Measurements from ENCODE around the gene CYBC1.

Gene CYBC1

DNA sequence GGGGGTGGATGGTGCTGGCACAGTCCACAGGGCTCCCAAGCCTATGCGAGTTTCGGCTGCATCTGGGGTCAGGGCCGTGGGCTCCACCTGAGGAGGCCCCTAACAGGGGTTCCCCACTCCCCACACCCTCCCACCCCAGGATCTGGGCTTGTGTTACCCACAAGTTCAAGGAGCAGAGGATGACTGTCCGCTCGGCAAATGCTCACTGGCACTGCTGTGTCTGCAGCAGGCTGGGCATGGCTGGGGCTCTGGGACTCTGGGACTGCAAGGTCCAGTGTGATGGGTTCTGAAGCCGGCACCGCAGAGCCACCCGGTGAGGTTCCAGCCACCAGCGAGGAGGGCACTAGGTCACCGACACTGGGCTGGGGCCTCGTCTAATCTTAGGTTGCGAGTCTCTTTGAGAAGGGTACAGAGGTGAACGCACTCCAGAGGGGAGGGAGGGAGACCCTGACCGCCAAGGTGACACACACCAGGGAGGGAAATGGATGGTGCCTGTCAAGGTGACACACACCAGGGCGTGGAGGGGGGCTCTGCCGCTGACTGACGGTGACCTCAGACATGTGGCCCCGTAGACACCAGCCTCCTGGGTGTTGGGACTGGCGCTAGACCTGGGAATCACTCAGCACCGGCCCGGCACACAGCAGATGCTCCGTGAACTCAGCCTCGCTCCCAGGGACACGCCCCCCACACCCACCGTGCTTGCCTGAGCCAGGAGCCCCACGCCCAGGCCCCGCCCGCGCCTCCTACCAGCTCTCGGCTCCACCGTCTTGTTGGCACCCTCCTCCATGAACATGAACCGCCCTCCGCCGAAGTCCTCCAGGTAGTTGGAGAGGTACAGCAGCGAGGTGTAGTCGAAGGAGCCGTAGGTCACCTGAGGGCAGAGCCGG, 52.9 kb downstream of the CYBC1 start:
- TF ChIP-seq TAF1 (IDR thresholded peaks at IDR 0.05; ENCODE audit: borderline replicate concordance, insufficient read depth, low read length): no peak
- no peak for TF ChIP-seq SIN3A (IDR thresholded peaks at IDR 0.05; ENCODE audit: borderline replicate concordance, insufficient read depth, low read length)
- TF ChIP-seq, protein P1, sequence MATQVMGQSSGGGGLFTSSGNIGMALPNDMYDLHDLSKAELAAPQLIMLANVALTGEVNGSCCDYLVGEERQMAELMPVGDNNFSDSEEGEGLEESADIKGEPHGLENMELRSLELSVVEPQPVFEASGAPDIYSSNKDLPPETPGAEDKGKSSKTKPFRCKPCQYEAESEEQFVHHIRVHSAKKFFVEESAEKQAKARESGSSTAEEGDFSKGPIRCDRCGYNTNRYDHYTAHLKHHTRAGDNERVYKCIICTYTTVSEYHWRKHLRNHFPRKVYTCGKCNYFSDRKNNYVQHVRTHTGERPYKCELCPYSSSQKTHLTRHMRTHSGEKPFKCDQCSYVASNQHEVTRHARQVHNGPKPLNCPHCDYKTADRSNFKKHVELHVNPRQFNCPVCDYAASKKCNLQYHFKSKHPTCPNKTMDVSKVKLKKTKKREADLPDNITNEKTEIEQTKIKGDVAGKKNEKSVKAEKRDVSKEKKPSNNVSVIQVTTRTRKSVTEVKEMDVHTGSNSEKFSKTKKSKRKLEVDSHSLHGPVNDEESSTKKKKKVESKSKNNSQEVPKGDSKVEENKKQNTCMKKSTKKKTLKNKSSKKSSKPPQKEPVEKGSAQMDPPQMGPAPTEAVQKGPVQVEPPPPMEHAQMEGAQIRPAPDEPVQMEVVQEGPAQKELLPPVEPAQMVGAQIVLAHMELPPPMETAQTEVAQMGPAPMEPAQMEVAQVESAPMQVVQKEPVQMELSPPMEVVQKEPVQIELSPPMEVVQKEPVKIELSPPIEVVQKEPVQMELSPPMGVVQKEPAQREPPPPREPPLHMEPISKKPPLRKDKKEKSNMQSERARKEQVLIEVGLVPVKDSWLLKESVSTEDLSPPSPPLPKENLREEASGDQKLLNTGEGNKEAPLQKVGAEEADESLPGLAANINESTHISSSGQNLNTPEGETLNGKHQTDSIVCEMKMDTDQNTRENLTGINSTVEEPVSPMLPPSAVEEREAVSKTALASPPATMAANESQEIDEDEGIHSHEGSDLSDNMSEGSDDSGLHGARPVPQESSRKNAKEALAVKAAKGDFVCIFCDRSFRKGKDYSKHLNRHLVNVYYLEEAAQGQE (IDR thresholded peaks at IDR 0.05; ENCODE audit: insufficient read depth in 1 of 2, low read depth in 2 of 2, low read length in 2 of 2): no peak
- TF ChIP-seq POLR2AphosphoS5 (IDR thresholded peaks at IDR 0.05; ENCODE audit: low read depth, low read length): no peak
- TF ChIP-seq FOXP2 (optimal IDR thresholded peaks at IDR 0.05; ENCODE audit: borderline replicate concordance, extremely low read depth, extremely low read length, insufficient read depth): no peak

DNA sequence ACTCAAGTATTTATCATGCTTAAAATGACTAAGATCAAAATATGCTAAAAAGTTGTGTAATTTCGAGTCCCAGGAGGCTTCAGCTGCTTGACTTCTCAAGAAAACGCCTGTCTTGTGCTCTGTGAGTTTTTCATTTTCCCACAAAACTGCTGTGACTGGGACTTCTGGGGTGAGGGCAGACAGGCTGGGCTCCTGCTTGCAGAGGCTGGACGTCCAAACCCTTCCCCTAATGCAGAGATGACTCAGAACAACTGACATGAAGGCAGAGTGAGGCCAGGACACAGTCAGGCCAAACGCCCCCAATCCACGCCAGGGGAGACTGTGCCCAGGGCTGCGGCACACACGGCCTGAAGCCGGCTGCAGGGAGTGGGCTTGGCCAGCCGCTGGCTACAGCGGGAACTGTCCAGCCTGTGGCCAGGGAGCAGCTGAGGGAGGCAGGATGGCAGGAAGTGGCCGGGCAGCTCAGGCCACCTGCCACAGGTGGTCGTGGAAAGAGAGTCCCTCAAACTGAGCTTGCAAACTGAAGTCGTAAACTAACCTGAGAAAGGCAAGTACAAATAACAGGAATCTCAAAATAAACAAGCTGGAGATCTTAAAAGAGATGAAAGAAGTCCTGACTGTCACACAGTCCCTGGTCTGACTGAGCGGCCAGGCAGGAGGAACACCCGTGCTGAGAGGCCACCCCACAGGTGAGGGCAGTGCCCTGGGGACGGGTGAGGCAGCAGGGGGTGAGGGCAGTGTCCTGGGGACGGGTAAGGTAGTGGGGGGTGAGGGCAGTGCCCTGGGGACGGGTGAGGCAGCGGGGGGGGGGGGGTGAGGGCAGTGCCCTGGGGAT, 53.7 kb downstream of the CYBC1 start:
- no peak for TF ChIP-seq POLR2AphosphoS5 (IDR thresholded peaks at IDR 0.05; ENCODE audit: low read depth, low read length)
- no peak for TF ChIP-seq TAF1 (IDR thresholded peaks at IDR 0.05; ENCODE audit: borderline replicate concordance, insufficient read depth, low read length)
- TF ChIP-seq, protein P1 (IDR thresholded peaks at IDR 0.05; ENCODE audit: insufficient read depth in 1 of 2, low read depth in 2 of 2, low read length in 2 of 2): peak; percentile 90 to 92

DNA sequence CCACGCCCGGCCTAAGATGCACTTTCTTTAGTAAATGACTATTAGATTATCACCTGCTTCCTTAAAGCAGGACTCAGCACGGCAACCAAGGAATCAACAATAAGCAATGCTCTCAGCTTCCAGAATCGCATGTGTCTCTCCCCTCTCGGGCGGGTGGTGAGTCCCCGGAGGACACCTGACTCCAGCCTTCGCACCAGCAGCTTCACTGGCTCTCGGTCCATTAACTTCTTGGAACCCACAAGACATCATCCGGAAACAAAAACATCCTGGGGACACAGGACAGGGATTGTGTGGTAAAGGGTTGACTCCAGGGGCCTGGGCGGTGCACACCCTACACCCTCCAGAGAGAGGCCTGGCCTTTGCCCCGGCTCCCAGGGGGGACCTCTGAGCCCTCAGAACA, 56.3 kb downstream of the CYBC1 start:
- TF ChIP-seq TAF1 (IDR thresholded peaks at IDR 0.05; ENCODE audit: borderline replicate concordance, insufficient read depth, low read length) (no peak), POLR2AphosphoS5 (IDR thresholded peaks at IDR 0.05; ENCODE audit: low read depth, low read length) (no peak), SIN3A (IDR thresholded peaks at IDR 0.05; ENCODE audit: borderline replicate concordance, insufficient read depth, low read length) (no peak)
- TF ChIP-seq, protein P1 (IDR thresholded peaks at IDR 0.05; ENCODE audit: insufficient read depth in 1 of 2, low read depth in 2 of 2, low read length in 2 of 2): no peak

DNA sequence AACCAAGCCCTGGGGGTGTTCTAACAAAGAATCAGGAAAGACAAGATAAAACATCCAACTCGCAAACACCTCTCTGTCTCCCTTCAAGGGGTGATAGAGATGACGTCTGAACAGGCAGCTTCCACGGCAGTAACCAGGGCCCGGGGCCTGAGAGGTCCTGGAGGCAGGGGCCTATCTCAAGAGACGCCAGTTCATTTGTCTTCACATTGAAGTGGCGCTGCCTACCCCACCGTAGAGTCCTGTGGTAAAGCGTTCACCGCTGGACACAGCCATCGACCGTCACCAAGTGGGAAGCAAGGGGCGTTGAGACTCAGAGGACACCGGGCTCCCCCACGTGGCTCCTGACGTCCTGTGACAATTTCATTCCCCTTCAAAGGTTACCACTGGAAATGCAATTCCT, 57.6 kb downstream of the CYBC1 start:
- TF ChIP-seq FOXP2 (optimal IDR thresholded peaks at IDR 0.05; ENCODE audit: borderline replicate concordance, extremely low read depth, extremely low read length, insufficient read depth) (no peak), TAF1 (IDR thresholded peaks at IDR 0.05; ENCODE audit: borderline replicate concordance, insufficient read depth, low read length) (no peak), POLR2AphosphoS5 (IDR thresholded peaks at IDR 0.05; ENCODE audit: low read depth, low read length) (no peak), SIN3A (IDR thresholded peaks at IDR 0.05; ENCODE audit: borderline replicate concordance, insufficient read depth, low read length) (no peak)
- TF ChIP-seq, protein P1 (IDR thresholded peaks at IDR 0.05; ENCODE audit: insufficient read depth in 1 of 2, low read depth in 2 of 2, low read length in 2 of 2): no peak

Measured in PFSK-1 (cell line).